Muscle of leg (tissue), 11 donors: ENCODE results near the gene MBNL2. TPM values are rescaled to one million over a fixed set of nuclear protein-coding genes. Genes with fewer than 3 reads are reported as not detected.
"Not testable (repeated sequence)": the region's sequence is repeated elsewhere in the genome, so short reads cannot be mapped to it uniquely, and the experiment has no call there.

Experiments
- DNase-seq: peaks from one replicate; pipeline ENCODE4 v3.0.0; 2013
- H3K27ac ChIP-seq: one replicate; pipeline ENCODE4 v1.5.1; 2013; ENCODE audit warnings: mild to moderate bottlenecking, low read length, control low read depth
- H3K27me3 ChIP-seq: one replicate; pipeline ENCODE4 v1.6.1; 2013; ENCODE audit warnings: low read length; ENCODE audit not compliant: control insufficient read depth, insufficient read depth
- H3K36me3 ChIP-seq: one replicate; pipeline ENCODE4 v1.6.1; 2013; ENCODE audit warnings: low read length; ENCODE audit not compliant: control insufficient read depth, insufficient read depth
- H3K4me1 ChIP-seq: one replicate; pipeline ENCODE4 v1.6.1; 2013; ENCODE audit warnings: low read length; ENCODE audit not compliant: control insufficient read depth, insufficient read depth
- H3K4me3 ChIP-seq: one replicate; pipeline ENCODE4 v1.5.1; 2013; ENCODE audit warnings: low read length, control low read depth
- H3K9me3 ChIP-seq: replicated peaks from 2 replicates; pipeline ENCODE4 v1.6.1; 2013; ENCODE audit warnings: low read depth, low read length; ENCODE audit not compliant: control insufficient read depth
- WGBS: methylation state at CpG from one replicate; pipeline ENCODE4 v1.1.5; 2013; ENCODE audit warnings: missing lambda C conversion rate; ENCODE audit not compliant: insufficient coverage; 5-methylcytosine and 5-hydroxymethylcytosine counted together
- polyA plus RNA-seq, 8 donors: library from polyadenylated mRNA; unstranded; fragments of 120-200 nt; gene quantifications; one replicate each; pipeline versions ENCODE4 v1.2.1 to v1.2.3, GENCODE V29; 2013; ENCODE audit warnings: inconsistent platforms in 1 of 8, low replicate concordance in 1 of 8; ENCODE audit not compliant: insufficient read length in 8 of 8, insufficient read depth in 1 of 8
- total RNA-seq: library from RNA; stranded (reverse); fragments of 120-200 nt; gene quantifications from one replicate; pipeline ENCODE4 v1.2.4, GENCODE V29; 2013

MBNL2 gene
- total and polyA plus RNA-seq, 9 donors: 20.1 to 37.0 (median 26.8) TPM

GRCh38 chr13:97342136-97342535, 120.0 kb downstream of the MBNL2 start:
- H3K4me3 ChIP-seq: no peak overlapping the region
- peaks cover 9% of the 10 kb centered on the region for H3K4me1 ChIP-seq
- peak; percentile 51 for DNase-seq
- peaks cover 24% of the 10 kb centered on the region for H3K36me3 ChIP-seq
- no peak overlapping the region for H3K27ac ChIP-seq
- H3K27me3 ChIP-seq: no peaks in the 10 kb centered on the region
- H3K9me3 ChIP-seq: no peaks in the 10 kb centered on the region
- WGBS: 83% methylated on average over 1 of the region's 2 CpGs

GRCh38 chr13:97342936-97343335, 120.8 kb downstream of the MBNL2 start:
- peaks cover 9% of the 10 kb centered on the region for H3K4me1 ChIP-seq
- DNase-seq: no peak
- WGBS: 90% methylated on average over 8 of the region's 8 CpGs
- no peaks in the 10 kb centered on the region for H3K9me3 ChIP-seq
- no peaks in the 10 kb centered on the region for H3K27me3 ChIP-seq
- H3K36me3 ChIP-seq: peaks cover 26% of the 10 kb centered on the region
- H3K27ac ChIP-seq: no peak overlapping the region
- H3K4me3 ChIP-seq: no peak overlapping the region

- 42% methylated on average over 2 of the region's 5 CpGs for WGBS
- H3K4me1 ChIP-seq: peaks cover 4% of the 10 kb centered on the region
- H3K27me3 ChIP-seq: no peaks in the 10 kb centered on the region
- no peak overlapping the region for H3K27ac ChIP-seq
- no peak overlapping the region for H3K4me3 ChIP-seq
- H3K36me3 ChIP-seq: peaks cover 34% of the 10 kb centered on the region
- peak; percentile 80 for DNase-seq
- no peaks in the 10 kb centered on the region for H3K9me3 ChIP-seq
Measured at GRCh38 chr13:97344265-97345175, 122.4 kb downstream of the MBNL2 start.

GRCh38 chr13:97346097-97346496, 124.0 kb downstream of the MBNL2 start:
- H3K36me3 ChIP-seq: peaks cover 44% of the 10 kb centered on the region
- DNase-seq: no peak
- H3K27ac ChIP-seq: no peak overlapping the region
- peaks cover 6% of the 10 kb centered on the region for H3K9me3 ChIP-seq
- no peak overlapping the region for H3K4me3 ChIP-seq
- WGBS: no CpG with 5 or more reads among the region's 2 CpGs
- H3K4me1 ChIP-seq: no peaks in the 10 kb centered on the region
- H3K27me3 ChIP-seq: no peaks in the 10 kb centered on the region

- Histone ChIP-seq H3K36me3 (peaks cover 50% of the 10 kb centered on the region), H3K9me3 (peaks cover 9% of the 10 kb centered on the region), H3K4me3 (no peak overlapping the region), H3K27me3 (no peaks in the 10 kb centered on the region), H3K27ac (no peak overlapping the region), H3K4me1 (no peaks in the 10 kb centered on the region)
- DNase-seq: no peak
- 90% methylated on average over 28 of the region's 39 CpGs for WGBS
Measured at GRCh38 chr13:97346561-97347254, 124.6 kb downstream of the MBNL2 start.

GRCh38 chr13:97347255-97347932, 125.3 kb downstream of the MBNL2 start:
- no peak overlapping the region for H3K27ac ChIP-seq
- peaks cover 54% of the 10 kb centered on the region for H3K36me3 ChIP-seq
- H3K9me3 ChIP-seq: peaks cover 9% of the 10 kb centered on the region
- WGBS: 73% methylated on average over 3 of the region's 9 CpGs
- H3K27me3 ChIP-seq: no peaks in the 10 kb centered on the region
- no peak overlapping the region for H3K4me3 ChIP-seq
- H3K4me1 ChIP-seq: no peaks in the 10 kb centered on the region
- no peak for DNase-seq

GRCh38 chr13:97348569-97349100, 126.5 kb downstream of the MBNL2 start:
- no CpG with 5 or more reads among the region's 5 CpGs for WGBS
- Histone ChIP-seq H3K27me3 (no peaks in the 10 kb centered on the region), H3K4me1 (no peaks in the 10 kb centered on the region), H3K36me3 (peaks cover 52% of the 10 kb centered on the region), H3K27ac (no peak overlapping the region), H3K9me3 (peaks cover 9% of the 10 kb centered on the region), H3K4me3 (no peak overlapping the region)
- no peak for DNase-seq

GRCh38 chr13:97352012-97352411, 129.9 kb downstream of the MBNL2 start:
- H3K27ac ChIP-seq, H3K27me3 ChIP-seq, H3K4me3 ChIP-seq, H3K4me1 ChIP-seq, DNase-seq, H3K9me3 ChIP-seq: not testable (repeated sequence)
- H3K36me3 ChIP-seq: peaks cover 48% of the 10 kb centered on the region
- WGBS: no CpG with 5 or more reads among the region's 1 CpG

GRCh38 chr13:97352815-97353214, 130.7 kb downstream of the MBNL2 start:
- Histone ChIP-seq H3K4me3 (no peak overlapping the region), H3K27ac (no peak overlapping the region), H3K36me3 (peaks cover 41% of the 10 kb centered on the region)

More at GRCh38 chr13:97352815-97353214, 130.7 kb downstream of the MBNL2 start:
- Histone ChIP-seq H3K9me3 (peaks cover 9% of the 10 kb centered on the region), H3K27me3 (no peaks in the 10 kb centered on the region), H3K4me1 (no peaks in the 10 kb centered on the region)
- no peak for DNase-seq
